NCI-H524 (cell line): Measurements from ENCODE around the gene ABI3BP.

Source experiments
- DNase-seq, 2 experiments: peaks; one replicate each; lab custom pipeline; 2025; lab: John Stamatoyannopoulos, UW

Gene ABI3BP

DNA sequence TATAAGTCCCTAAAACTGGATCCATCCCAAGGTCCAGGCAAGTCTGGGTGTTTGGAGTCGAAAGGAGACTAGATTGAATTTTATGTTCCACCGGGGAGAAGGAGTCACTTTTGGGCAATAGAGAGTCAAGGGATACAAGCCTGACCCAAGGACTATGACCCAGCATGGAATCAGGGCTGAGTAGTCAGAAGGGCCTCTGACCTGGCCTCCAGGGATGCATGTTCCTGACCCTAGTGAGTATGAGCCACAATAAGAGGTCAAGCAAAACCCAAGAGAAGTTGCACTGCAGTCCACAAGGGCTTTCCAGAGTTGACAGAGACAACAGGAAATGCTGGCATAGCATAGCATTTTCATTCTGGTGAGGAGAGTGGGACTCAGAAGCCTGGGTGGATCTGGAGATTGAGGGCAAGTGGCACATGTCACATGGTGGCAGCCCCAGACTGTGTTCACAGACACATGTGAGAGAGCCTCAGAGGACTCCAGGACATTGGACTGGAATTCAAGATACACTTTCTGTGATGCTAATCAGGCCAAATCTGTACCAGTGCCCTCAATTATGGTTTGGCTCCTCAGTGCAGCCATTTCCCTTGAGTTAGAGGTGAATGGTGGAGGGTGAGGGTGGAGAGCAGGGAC, 217.0 kb downstream of the ABI3BP start:
- no peak for DNase-seq

DNA sequence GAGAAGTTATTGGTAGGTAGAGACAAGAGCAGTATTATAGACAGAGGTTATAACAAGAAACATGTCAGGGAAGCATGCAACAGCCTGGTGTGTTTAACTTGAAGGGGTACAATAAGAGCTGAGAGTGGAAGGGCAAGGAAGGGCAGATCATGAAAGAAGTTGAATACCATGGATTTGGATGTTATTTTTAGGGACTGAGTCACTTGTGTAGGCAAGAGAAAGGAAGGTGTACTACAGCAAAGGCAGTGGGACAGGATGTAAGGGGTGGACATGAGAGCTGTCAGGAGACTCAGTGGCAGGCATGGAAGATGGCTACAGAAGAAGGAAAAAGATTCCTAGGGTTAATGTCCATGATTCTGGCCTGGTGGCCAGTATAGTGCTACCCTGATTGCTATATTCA, 217.6 kb downstream of the ABI3BP start:
- no peak for DNase-seq

DNA sequence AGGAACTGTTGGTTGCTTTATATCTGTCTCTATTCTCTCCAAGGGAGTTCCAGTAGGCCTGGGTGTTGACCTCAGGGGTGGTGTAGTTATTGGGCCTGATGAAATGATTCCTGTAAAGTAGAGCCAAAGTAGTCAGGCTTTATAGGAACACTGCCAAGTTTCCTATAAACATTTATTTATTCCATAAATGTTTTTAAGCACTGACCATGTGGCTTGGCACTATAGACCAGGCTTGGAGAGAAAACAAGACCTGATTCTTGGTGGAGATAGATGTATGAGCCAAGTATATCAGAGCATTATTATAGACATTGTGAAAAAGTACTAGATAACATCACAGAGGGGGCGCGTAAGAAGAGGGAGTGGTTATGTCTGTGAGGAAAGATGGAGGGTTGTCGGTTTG, 218.0 kb downstream of the ABI3BP start:
- no peak for DNase-seq

DNA sequence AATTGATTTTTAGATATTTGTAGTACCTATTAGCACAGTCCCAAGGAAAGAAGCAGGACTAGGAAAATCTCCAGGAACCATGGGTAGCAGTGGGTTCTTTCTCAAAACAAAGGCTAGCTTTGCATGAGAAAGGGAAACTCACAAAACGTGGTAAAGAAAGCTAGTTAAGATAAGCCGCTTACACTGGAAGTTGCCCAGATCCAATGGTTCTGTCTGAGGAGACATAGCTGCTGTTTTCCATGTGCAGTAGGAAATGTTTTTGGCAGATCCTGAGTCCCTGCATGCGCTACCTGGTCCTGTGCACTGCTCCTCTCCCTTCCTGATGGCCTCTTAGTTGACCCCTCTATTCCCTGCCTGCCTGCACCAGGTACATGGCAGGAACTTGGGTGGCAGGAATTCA, 223.5 kb downstream of the ABI3BP start:
- DNase-seq: no peak

DNA sequence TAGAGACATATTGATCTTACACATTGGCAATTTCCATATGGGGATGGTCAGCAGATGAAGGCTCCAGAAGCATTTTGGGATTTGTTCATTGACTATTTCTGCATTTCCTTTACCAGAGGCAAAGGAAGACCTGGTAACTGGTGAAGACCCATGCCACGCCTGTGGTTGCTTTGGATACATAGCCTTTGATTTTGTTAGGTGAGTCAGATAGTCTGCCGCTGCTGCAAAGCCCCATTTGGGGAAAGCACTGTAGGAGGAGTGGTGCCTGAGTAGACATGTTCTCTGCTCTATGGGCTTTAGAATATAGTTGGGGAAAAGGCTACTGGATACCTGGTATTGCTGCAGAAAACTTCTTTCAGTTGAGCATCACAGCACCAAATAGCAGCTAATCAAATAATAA, 227.2 kb downstream of the ABI3BP start:
- no peak for DNase-seq

DNA sequence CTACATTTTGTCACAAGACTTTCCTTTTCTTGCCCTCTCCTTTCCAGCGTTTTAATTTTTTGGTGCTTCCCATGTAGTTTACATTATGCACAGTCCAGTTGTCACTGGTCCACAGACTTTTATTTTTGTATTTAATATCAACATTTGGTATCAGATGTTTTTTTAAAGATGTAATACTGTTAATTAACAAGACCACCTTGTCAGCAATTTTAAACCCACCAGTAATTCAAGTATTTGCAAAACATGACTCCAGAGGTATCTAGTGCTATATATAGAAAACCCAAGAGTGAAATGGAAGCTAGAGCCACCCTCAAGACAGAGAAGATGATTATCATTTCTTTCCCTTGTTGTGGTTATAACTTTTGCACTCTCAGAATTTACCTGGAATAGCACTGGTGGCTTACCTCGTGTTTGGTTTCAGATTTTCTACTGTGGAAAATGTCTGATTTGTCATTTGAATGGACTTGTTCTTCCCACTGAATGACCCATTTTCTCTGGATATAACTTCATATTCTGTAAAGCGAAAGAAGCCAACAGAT, 227.7 kb downstream of the ABI3BP start:
- no peak for DNase-seq

DNA sequence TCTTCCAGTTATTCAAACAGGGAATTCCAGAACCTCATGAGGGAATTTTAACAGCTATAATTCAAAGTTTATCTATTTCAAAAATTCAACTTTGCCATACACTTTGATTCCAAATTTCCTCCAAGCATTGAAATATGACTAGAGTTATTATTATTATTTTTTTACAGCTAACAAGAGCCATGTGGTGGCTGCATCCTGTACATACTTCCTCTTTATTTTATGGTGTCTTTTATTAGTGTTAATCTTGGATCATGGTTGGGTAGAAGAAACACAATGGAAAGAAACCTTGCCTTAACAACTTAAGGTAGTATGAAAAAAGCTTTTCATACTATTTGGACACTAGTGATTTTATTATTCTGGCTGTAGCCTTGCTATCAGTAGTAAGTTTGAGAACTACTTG, 231.3 kb downstream of the ABI3BP start:
- DNase-seq: no peak

DNA sequence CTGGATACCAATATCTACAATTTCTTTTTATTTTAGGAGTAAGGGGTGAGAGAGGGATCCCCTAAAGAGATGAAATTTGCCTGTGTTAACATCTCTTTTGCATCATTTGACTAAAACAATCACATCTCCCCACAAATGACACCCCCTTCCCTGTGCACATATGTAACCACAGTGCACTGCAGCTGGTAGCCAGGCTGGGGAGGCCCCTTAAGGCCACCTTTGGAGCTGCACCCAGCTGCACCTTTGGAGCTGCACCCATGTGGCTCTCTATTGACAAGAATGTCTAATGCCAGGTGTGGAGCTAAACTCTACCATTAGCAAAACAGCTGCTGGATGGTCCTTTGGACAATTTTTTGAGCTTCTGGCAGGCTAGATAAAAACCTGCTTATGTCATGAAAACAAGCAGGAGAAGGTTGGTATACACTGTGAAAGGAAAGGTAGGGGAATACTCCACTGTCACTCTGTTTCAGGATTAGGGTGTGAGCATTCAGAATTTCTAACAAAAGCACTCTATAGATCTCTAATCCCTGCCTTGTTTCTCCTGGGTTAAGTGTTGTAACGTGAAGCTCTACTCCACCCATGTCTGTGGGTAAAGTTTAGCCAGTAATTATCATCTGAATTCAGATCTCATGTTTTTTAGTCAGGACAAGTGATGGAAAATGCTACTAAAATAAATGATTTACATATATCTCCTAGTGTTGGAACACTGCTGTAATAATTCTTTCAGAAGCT, 231.8 kb downstream of the ABI3BP start:
- DNase-seq: peak; percentile 48 to 78

DNA sequence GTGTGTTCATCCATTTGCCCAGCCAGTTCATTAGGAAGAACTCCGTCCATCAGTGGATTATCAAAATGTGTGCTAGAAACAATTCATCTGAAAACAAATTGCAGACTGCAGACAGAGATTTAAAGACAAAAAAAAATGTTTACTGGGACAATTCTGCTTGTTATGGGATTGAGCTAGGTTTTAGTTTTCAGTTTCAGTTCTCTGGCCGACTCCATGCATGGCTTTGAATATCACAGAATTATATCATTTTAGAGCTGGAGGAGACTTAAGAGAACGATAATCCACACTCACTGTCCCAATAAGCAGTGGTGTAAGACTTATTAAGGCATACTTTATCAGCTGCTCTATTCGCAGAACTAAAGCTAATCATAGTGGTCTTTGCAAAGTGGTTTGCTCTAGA, 232.8 kb downstream of the ABI3BP start:
- DNase-seq: peak in 1 of 2 experiments; percentile 38

DNA sequence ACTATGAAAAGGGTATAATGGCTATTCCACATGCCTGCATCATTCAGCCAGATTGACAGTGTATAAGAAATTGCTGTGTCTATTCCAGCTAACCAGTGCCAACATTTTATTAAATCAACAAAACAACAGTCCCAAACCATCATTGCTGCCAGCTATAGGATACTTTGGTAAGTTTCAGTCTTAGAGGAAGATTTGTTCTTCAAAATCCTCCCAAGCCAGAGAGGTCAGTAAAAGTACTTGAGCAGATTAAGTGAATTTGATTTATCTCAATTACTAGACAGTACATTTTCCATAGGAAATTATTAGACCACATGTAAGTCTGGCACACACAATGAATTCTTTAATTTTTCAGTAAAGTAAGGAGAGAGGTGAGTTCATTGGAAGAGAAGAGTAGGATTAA, 233.3 kb downstream of the ABI3BP start:
- DNase-seq: peak in 1 of 2 experiments; percentile 22

DNA sequence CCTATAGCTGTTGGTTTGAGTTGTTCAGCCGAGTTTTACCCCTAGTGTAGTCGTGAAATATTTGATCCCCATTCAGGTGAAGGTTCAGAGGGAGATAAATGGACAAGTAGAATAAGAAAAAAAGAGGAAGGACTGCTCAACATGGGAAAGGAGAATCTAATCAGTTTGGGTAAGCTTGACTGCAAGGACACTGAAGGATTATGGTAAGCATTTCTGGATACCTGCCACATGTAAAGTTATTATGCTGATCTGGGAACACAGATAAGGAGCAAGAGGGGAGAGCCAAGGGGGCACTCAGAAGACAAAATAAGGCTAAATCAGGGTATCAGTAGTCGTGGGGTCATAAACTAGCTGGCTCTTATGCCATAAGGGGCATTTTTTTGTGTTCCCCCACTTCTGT, 234.1 kb downstream of the ABI3BP start:
- peak in 1 of 2 experiments; percentile 24 for DNase-seq

DNA sequence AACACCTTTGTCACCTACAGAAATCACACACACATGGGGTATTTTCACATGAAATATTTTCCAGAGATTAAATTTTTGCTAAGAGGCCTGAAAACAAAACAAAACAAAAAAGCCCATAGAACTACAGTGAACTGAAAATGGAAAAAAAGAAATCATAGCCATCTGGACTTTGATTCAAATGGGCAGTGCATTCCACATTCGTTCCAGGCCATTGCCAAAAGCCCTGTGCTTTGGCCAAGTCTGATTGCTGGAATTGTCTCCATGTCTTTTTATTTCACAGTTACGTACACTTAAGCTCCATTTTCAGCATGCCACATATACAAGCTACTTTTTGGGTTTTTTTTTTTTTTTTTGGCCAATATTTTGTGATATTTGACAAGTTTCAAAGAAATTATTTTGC, 236.8 kb downstream of the ABI3BP start:
- no peak for DNase-seq

DNA sequence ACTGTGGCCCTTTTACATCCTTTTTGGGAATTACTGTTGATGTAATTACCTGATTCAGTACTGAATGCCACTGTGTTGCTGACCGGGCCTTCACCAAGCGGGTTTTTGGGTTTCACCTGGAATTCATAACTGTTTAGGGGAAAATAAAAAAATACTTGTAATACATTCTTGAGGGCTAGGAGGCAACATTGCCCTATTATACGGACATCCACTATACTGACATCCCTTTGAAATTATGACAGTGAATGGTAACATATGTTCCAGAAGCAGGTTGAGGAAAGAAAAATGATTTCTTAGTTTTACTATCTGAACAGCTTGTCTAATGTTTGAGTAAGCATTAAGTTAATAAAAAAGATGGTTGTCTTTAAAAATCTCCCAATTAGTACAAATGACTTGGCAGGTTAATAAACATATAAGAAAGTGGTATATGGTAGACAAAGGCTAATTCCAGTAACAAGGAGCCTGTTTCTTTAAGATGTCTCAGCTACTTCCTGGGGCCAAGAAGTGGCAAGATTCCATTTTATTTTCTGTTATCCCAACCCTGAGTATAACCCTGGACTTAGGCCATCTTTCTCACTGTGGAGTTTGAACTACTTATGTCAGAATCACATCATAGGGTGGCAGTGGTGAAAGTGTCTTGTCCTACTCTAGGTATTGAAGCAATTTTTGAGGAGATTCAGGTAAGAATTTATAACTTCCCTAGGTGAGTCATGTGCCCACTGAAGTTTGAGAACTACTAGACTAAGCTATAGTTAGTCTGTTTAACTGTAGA, 238.5 kb downstream of the ABI3BP start:
- DNase-seq: peak; percentile 26 to 50

DNA sequence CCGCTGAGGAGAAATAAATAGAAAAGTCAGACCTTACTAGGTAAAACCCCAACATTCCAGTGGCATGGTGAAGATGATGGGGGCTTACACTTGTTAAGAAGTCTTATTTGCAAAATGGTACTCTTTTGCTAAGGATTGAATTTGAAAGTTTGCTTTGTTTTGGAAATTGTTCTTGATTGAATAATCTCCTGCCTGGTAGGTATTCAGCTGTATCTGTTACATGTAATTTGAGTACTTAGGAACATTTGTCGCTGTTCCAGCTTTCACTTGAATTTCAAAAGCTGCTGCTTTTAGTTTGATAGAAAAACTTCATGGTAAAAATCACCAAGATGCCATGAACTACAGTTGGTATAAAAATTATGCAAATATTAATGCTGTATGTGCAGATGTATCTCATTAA, 239.4 kb downstream of the ABI3BP start:
- DNase-seq: peak; percentile 5 to 45

DNA sequence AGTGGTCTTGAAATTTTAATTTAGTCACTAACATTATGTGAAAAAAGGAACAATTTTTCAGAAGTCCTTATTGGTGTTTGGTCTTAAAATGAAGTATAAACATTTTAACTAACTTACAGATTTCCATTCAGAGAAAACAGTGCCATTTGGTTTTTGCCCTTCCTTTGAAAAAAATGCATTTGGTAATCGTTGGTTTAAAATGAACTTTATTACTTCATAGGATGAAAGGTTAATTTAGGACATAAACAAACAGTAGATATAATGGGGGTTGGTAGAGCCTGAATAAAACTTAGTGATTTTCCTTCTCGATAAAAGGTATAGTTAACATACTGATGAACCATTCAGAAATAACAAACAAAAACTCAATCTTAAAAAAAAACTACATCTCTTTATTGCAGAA, 244.3 kb downstream of the ABI3BP start:
- DNase-seq: no peak

DNA sequence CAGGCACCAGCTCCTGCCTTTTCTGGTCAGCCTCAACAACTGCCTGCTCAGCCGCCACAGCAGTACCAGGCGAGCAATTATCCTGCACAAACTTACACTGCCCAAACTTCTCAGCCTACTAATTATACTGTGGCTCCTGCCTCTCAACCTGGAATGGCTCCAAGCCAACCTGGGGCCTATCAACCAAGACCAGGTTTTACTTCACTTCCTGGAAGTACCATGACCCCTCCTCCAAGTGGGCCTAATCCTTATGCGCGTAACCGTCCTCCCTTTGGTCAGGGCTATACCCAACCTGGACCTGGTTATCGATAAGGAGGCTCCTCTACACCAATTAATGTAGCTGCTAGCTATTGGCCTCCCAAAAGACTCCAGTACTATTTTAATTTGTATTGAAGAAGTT, 245.0 kb downstream of the ABI3BP start:
- no peak for DNase-seq

DNA sequence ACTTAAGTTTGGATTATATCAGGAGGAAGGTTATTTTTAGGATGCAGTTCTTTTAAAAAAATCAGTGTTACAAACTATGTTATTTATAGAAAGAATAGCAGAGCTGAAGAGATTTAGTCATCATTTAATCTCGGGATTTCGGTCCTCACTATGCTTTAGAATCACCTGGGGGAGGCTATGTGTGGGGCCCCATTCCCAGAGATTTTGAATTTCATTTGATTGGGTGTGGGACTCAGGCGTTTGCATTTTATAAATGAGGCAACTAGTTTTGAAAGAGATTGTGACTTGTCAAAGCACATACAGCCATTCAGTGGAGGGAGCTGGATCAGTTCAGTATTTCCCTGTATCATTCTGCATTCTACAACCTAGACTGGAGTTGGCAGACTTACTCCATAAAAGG, 247.1 kb downstream of the ABI3BP start:
- DNase-seq: no peak

DNA sequence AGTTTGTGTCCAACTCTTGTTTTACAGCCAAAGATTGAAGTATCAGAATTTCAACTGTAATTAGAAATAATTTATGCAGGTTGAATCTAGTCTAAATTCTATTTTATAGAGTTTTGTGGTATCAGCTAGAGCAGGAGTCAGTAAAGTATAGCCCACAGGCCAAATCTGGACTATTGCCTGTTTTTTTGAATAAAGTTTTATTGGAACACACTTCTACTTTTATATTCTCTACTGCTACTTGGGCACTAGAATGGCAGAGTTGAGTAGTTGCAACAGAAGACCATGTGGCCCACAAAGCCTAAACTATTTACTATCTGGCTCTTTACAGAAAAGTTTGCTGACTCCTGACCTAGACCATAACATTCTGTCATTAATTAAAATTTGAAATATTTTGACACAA, 247.6 kb downstream of the ABI3BP start:
- DNase-seq: no peak

DNA sequence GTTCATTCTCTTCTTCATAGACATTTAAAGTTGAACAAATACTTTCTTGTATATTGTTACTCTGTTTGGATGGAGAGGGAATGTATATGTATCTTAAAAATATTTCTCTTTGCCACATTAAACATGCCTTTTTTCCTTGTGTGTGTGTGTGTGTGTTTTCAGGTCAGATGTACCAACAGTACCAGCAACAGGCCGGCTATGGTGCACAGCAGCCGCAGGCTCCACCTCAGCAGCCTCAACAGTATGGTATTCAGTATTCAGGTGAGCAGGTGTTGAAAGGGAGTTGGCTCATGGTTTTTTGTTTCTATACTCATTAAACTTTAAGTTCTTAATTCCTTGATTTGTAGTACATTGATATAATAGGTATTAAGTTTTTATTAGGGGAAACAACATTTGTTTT, 248.6 kb downstream of the ABI3BP start:
- DNase-seq: no peak

DNA sequence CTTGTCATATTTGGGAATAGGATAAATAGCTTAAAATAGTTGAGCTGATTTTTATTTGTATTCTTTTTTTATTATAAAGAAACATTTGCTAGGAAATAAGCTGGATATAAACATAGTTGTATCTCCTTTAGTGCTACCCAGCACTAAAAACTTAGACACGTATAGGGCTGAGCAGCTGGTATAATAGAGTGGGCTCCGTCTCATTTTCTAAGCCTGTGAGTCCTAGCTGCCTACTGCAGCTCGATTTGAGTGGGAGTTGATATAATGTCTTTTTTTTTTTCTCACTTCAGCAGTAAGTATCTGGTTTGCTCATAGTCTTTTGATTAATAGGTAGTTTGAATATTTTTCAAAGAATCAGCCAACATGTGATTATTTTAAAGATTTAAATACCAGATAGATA, 249.7 kb downstream of the ABI3BP start:
- DNase-seq: no peak

DNA sequence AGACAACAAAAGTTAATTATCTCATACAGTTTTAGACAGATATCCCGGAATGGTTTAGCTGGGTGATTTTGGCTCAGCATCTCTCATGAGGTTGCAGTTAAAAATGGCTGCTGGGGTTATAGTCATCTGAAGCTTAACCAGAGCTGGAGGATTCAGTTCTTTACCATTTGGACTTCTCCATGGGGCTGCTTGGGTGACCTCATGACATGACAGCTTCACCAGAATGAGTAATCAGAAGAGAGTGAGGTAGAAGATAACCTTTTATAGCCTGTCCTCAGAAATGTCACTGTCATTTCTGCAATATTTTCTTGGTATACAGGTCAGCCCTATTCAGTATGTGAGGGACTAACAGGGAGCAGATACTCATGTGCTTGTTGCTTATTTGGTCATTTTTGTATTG, 253.0 kb downstream of the ABI3BP start:
- DNase-seq: no peak

DNA sequence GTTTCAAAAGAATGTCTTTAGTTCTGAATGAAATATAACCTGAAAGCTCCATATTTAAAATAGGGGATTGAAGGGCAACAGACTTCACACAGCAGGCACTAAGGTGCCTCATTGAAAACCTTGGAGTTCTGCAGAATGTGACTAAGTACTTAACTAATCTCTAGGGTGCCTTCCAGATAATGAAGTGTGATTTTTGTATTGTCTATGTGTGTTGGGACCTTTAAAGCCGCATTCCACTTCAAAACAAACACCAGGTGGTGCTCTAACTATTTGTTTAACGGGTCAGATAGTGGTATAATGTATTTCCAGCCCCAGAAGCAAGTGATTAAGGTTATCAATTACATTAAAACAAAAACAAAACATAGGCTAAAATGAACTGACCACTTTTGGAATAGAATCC, 255.9 kb downstream of the ABI3BP start:
- peak; percentile 16 to 80 for DNase-seq

DNA sequence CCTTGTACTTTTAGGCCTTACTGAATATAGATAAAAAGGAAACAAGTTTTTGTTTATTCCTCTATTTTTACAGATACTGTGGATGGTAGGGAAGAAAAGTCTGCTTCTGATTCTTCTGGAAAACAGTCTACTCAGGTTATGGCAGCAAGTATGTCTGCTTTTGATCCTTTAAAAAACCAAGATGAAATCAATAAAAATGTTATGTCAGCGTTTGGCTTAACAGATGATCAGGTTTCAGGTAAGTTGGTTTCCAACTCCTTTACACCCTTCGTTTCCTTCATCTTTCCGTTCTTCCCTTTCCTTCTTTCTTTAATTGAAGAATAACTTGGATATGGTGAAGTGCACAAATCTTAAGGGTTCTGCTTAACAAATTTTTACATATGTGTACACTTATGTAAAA, 260.8 kb downstream of the ABI3BP start:
- DNase-seq: no peak
